Fibroblast of skin of left quadriceps (primary cell): ENCODE data around the gene SMCP.

ENCODE experiments used
- DNase-seq, 2 experiments: peaks; one replicate each; pipeline ENCODE4 v3.0.0-alpha.2; 2013; ENCODE audit warnings: low read depth in 2 of 2

Gene SMCP

GRCh38 chr1:152878042-152878441 is at the start of gene SMCP:
TSS of gene SMCP (plus strand) at chr1:152878322. CDS start at chr1:152884423, 6,101 bp downstream.
- no peak for DNase-seq

- no peak for DNase-seq
Measured at GRCh38 chr1:152836870-152837269, 41.3 kb upstream of the SMCP start.

- no peak for DNase-seq
Measured at GRCh38 chr1:152842556-152842955, 35.6 kb upstream of the SMCP start, which contains the start of gene LCE6A. TSS of gene LCE6A (plus strand) at chr1:152842856. CDS start at chr1:152843521, 665 bp downstream.

- no peak for DNase-seq
Measured at GRCh38 chr1:152855661-152856060, 22.5 kb upstream of the SMCP start.

- no peak for DNase-seq
Measured at GRCh38 chr1:152858062-152858461, 20.1 kb upstream of the SMCP start.

- no peak for DNase-seq
Measured at GRCh38 chr1:152859696-152860095, 18.4 kb upstream of the SMCP start, which contains the start of gene LCE7A. TSS of gene LCE7A (plus strand) at chr1:152859996. CDS start at chr1:152860698, 702 bp downstream.

- DNase-seq, result no peak
Measured at GRCh38 chr1:152860129-152860528, 18.0 kb upstream of the SMCP start.

- DNase-seq, result no peak
Measured at GRCh38 chr1:152861374-152861773, 16.7 kb upstream of the SMCP start.

- DNase-seq, result no peak
Measured at GRCh38 chr1:152864443-152864842, 13.7 kb upstream of the SMCP start.

GRCh38 chr1:152866321-152866720 is 11.8 kb upstream of the SMCP start:
- DNase-seq, result no peak

- DNase-seq, result peak; percentile 27 to 41
Measured at GRCh38 chr1:152869808-152870419, 8.2 kb upstream of the SMCP start.

- no peak for DNase-seq
Measured at GRCh38 chr1:152870831-152871730, 7.0 kb upstream of the SMCP start.

- DNase-seq, result no peak
Measured at GRCh38 chr1:152871731-152872126, 6.4 kb upstream of the SMCP start.

GRCh38 chr1:152873495-152873894 is 4.6 kb upstream of the SMCP start:
- DNase-seq, result peak; percentile 69 to 73

- no peak for DNase-seq
Measured at GRCh38 chr1:152876827-152877226, 1.3 kb upstream of the SMCP start.

- DNase-seq, result no peak
Measured at GRCh38 chr1:152879559-152880198, 1.6 kb downstream of the SMCP start.

GRCh38 chr1:152880316-152880715 is 2.2 kb downstream of the SMCP start:
- no peak for DNase-seq

- no peak for DNase-seq
Measured at GRCh38 chr1:152880907-152881306, 2.8 kb downstream of the SMCP start.

GRCh38 chr1:152884085-152884484 is 6.0 kb downstream of the SMCP start:
- DNase-seq, result no peak

- DNase-seq, result no peak
Measured at GRCh38 chr1:152884506-152884905, 6.4 kb downstream of the SMCP start.

GRCh38 chr1:152884966-152885624 is 7.0 kb downstream of the SMCP start:
- DNase-seq, result peak in 1 of 2 experiments; percentile 21

GRCh38 chr1:152886085-152886484 is 8.0 kb downstream of the SMCP start:
- DNase-seq, result no peak
